LNCAP (cell line): Measurements from ENCODE around the gene USP9X.

Experiments used
- TF ChIP-seq, protein P1 (sequence below): fragments of 450-650 bp; IDR thresholded peaks from 2 replicates; pipeline ENCODE4 v1.5.1; 2017; ENCODE audit warnings: mild to moderate bottlenecking

The USP9X gene

GRCh38 chrX:41100200-41100599 lies 15.0 kb downstream of the USP9X start:
- TF ChIP-seq, protein P1, sequence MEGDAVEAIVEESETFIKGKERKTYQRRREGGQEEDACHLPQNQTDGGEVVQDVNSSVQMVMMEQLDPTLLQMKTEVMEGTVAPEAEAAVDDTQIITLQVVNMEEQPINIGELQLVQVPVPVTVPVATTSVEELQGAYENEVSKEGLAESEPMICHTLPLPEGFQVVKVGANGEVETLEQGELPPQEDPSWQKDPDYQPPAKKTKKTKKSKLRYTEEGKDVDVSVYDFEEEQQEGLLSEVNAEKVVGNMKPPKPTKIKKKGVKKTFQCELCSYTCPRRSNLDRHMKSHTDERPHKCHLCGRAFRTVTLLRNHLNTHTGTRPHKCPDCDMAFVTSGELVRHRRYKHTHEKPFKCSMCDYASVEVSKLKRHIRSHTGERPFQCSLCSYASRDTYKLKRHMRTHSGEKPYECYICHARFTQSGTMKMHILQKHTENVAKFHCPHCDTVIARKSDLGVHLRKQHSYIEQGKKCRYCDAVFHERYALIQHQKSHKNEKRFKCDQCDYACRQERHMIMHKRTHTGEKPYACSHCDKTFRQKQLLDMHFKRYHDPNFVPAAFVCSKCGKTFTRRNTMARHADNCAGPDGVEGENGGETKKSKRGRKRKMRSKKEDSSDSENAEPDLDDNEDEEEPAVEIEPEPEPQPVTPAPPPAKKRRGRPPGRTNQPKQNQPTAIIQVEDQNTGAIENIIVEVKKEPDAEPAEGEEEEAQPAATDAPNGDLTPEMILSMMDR, result no peak

GRCh38 chrX:41100819-41101218 lies 15.6 kb downstream of the USP9X start:
- TF ChIP-seq, protein P1, result no peak

- TF ChIP-seq, protein P1, result no peak
These were observed 19.8 kb downstream of the USP9X start for GRCh38 chrX:41105005-41105404.

- TF ChIP-seq, protein P1, result no peak
These were observed 22.8 kb downstream of the USP9X start for GRCh38 chrX:41108007-41108406.

DNA sequence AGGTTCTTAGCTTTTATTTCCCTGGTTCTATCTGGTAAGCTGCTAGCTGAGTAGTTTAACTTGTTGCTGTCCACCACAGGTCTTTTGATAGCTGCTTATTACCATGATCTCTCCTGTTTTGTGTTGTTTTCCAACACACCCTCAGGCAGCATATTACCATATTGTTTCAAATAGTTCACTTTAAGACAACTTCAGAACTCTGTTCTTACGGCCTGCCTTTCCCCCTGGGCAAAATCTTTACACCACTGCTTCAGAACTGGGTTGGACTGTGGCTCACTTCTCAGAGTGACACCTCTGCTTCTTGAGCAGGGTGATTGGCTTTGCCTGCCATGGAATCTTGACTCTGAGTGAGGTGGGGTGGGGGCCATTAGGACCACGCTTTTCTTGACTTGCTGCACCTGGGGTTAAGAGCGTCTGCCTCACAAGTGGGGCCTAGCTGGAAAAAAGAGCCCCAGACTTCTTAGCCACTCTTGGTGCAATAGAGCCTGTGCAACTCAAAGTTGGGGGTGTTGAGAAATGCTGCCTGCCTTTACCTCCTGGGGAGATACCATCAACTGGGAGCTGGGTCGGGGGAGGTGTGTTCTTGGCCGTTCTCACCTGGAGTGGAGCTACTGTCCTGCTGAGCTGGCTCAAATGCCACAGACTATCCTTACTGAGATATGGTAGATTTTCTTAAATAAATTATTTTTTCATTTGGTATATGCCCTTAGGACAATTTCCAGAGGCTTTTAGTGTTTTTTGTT lies 23.4 kb downstream of the USP9X start:
- TF ChIP-seq, protein P1, result no peak

DNA sequence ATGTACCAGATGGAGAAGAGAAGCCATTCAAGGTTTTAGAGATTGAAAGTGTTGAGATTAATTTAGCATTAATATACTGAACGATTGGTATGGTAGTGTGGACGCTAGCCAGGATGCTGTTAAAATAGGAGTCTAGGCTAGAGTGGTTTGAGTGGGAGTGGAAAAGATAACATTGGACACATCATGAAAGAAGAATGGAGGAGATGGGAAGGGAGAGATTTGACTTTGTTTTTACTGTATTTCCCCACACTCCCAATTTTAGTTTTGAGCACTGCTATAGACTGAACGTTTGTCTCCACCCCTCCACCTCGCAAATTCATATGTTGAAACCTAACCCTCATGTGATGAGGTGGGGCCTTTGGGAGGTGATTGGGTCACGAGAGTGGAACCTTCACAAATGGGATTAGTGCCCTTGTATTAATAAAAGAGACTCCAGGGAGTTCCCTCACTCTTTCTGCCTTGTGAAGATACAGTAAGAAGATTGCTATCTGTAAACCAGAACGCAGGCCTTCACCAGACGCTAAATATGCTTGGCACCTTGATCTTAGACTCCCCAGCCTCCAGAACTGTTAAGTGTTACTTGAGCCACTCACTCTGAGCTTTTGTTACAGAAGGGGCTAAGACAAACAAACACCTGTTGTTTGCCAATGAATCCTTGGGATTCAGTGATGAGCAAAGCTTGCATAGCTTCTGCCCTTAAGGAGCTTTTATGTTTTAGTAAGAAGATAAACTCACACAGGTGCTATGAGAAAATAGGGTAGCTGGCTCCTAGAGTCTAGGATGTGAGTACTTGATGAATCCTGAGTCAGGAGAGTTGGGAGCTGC lies 25.8 kb downstream of the USP9X start:
- TF ChIP-seq, protein P1, result no peak

GRCh38 chrX:41115104-41115425 lies 29.8 kb downstream of the USP9X start:
- TF ChIP-seq, protein P1, result peak; percentile 68
